Measurements from ENCODE around the gene SUPT6H. TPM values are rescaled to one million over a fixed set of nuclear protein-coding genes. Genes with fewer than 3 reads are reported as not detected.

The SUPT6H gene
- total and polyA plus RNA-seq, 4 donors: 22.5 to 81.2 (median 57.1) TPM

DNA sequence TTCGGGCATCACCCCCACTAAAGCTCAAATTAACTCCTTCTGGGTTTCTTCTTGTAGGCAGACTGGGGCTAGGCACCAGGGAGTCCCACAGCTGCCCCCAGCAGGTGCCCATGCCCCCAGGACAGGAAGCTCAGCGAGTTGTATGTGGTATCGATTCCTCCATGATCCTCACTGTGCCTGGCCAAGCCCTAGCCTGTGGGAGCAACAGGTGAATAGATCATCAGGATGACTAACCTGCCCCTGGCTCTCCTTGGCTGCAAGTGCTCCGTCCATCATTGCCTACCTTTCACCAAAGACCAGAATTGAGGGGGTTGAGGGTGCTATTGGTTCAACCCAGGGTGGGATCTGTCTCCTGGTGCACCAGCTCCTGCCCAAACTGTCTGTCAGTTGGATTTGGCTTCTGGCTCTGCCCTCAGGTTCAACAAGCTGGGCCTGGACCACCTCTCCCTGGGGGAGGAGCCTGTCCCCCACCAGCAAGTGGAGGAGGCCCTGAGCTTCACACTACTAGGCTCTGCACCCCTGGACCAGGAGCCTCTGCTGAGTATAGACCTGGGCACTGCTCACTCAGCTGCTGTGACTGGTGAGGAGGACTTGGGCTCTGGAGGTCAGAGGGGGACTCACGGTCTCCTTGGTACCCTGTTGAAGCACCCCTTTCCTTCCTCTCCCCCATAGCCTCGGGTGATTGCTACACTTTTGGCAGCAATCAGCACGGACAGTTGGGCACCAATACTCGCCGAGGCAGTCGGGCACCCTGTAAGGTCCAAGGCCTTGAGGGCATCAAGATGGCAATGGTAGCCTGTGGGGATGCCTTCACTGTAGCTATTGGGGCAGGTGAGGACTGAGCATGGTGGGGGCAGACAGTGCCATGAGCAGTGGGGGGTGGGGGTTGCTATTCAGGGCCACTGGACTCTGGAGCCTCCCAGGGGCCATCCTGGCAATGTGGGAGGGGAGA, 78.7 kb downstream of the SUPT6H start:
- intact Hi-C loops (cut with DNase I): no loop called here
- Histone ChIP-seq H3K4me1 (ENCODE audit: control insufficient read depth in 1 of 2, insufficient read depth in 2 of 2, low read length in 2 of 2) (no peaks in the 10 kb centered on the region), H3K36me3 (ENCODE audit: control insufficient read depth in 1 of 2, insufficient read depth in 2 of 2, low read length in 1 of 2) (no peaks in the 10 kb centered on the region), H3K9me3 (ENCODE audit: control insufficient read depth, low read length) (no peaks in the 10 kb centered on the region), H3K27me3 (ENCODE audit: control insufficient read depth in 1 of 2, insufficient read depth in 2 of 2, low read length in 1 of 2) (no peaks in the 10 kb centered on the region), H3K4me3 (ENCODE audit: low read length in 2 of 2) (no peak overlapping the region), H3K27ac (ENCODE audit: low read depth in 1 of 2, low read length in 2 of 2) (no peak overlapping the region)
- ATAC-seq (ENCODE audit: low FRiP score) (no peak), DNase-seq (peak in 1 of 2 donors; percentile 51)
- 86% methylated on average over 10 of the region's 10 CpGs for WGBS, 2 donors

DNA sequence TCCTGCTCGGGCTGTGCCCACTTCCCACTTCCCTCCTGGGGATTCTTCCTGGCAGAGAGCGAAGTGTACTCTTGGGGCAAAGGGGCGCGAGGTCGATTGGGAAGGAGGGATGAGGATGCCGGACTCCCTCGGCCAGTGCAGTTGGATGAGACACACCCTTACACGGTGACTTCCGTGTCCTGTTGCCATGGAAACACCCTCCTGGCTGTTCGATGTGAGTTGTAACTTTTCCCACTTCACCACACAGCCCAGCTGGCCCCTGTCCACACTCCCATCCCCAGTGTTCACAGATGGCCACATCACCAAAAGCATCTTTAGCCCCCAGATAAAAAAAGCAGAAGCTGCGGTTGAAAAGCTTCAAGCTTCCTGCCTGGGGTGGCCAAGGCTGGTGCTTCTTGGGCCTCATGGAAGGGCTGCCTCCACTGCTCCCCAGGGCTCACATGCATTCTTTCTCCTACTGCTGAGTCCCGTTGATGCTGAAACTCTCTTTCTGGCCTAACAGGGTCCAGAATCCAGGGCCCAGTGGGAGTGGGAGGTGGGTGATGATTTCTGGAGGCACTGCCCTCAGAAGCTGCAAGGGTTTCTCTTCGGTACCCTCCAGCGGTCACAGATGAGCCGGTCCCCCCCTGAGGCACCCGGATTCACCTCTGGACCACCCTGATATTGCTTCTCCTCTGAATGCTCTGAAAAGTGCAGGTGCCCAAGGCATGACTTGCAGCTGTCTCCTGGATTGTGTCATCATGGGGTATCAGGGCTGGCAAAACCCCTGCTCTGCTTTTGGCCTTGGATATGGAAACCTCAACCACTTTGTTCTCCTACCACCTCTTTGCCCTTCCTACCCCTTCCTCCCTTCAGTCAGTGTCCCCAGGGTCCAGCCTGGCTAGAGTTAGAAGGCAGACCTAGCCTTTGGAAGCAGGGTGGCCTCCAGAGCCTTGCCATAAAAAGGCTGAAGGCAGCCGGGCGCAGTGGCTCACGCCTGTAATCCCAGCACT, 79.6 kb downstream of the SUPT6H start:
- DNase-seq (no peak), ATAC-seq (ENCODE audit: low FRiP score) (no peak)
- Histone ChIP-seq H3K27ac (ENCODE audit: low read depth in 1 of 2, low read length in 2 of 2) (no peak overlapping the region), H3K36me3 (ENCODE audit: control insufficient read depth in 1 of 2, insufficient read depth in 2 of 2, low read length in 1 of 2) (no peaks in the 10 kb centered on the region), H3K27me3 (ENCODE audit: control insufficient read depth in 1 of 2, insufficient read depth in 2 of 2, low read length in 1 of 2) (no peaks in the 10 kb centered on the region), H3K4me3 (ENCODE audit: low read length in 2 of 2) (no peak overlapping the region), H3K4me1 (ENCODE audit: control insufficient read depth in 1 of 2, insufficient read depth in 2 of 2, low read length in 2 of 2) (no peaks in the 10 kb centered on the region), H3K9me3 (ENCODE audit: control insufficient read depth, low read length) (no peaks in the 10 kb centered on the region)
- 77 to 82% methylated on average over 19 of the region's 19 CpGs for WGBS, 2 donors
- intact Hi-C loops (cut with DNase I): no loop called here

DNA sequence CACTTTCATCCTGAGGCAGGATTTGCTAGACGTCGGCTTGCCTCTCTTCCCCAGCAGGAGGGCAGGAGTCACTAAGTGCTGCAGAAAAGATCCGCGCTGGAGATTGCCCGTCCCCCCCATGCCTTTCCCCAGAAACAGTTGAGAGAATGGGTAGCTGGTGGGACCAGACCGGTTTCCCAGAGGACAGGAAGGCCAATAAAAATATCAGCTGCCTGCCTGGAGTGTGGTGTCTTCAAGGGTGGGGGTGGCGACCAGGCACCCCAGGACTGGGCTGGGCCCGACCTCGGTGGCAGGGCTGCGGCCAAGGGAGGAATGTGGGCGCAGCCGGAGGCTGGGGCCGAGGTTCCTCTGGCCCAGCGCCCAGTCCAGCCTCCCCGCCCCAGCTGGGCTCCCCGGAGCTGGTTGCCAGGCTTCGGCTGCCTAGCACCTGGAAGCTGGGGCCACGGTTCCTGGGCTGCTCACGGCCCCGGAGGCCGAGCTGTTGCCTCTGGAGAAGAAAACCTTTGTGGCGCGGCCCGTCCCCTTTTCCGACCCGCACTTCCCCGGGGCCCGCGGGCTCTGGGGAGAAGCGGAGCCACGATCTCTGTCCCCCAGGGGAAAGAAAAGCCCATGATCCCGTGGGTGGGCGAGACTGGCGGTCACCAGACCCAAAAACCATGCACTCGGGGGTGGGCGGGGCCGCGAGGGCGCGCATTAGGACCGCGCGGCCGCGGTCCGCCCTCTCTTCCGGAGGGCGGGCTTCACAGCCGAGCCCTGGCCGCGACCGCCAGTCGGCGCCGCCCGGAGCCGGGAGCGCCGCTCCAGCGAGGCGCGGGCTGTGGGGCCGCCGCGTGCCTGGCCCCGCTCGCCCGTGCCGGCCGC, 81.5 kb downstream of the SUPT6H start, which contains the start of gene TRAF4:
TRAF4 (plus strand) TSS at position 769 of the 861 bp plus-strand sequence. CDS start 102 bp downstream, outside the sequence.
- intact Hi-C loops (cut with DNase I): loop anchor here in 1 of 2 donors (1.0 kb wide), 1 partner anchor 15 kb away; the partner anchor contains the start of gene NEK8

DNA sequence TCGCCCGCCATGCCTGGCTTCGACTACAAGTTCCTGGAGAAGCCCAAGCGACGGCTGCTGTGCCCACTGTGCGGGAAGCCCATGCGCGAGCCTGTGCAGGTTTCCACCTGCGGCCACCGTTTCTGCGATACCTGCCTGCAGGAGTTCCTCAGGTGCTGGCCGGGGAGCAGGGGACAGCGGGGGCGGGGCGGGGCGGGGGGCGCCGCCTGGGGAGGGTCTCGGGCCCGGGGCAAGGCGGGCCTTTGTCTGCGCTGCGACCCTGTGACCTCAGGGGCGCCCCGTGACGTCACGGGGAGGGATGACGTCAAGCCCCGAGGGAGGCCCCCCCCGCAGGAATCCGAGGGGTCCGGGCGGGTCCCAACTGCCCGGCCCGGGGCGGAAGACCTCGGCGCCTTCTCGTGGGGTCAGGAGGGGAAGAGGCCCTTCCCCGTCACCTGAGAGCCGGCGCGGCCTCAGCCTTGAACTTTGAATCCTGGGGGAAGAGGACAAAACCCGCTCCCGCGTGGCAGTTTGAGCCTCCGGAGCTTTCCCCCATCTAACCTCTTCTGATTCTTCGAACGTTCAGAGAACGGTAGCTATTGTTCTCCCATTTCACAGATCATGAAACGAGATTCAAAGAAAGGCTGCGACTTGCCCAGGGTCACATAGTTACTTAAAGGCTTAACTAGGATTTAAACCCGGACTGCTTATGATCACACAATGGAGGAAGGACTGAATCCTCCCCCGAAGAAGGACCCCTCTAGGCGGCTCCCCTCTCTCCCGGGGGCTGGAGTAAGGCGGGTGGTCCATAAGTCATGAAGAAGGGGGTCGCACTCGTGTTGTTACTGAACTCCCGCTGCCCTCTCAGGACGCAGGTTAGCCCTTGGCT, 82.3 kb downstream of the SUPT6H start:
- H3K27ac ChIP-seq (ENCODE audit: low read depth in 1 of 2, low read length in 2 of 2): peak overlapping the region in 1 of 2 donors; percentile 81
- ATAC-seq (ENCODE audit: low FRiP score): peak; percentile 34

More for the DNA sequence above, 81.5 kb downstream of the SUPT6H start, which contains the start of gene TRAF4:
- Histone ChIP-seq H3K4me3 (ENCODE audit: low read length in 2 of 2) (peak within 1 kb of the TSS; percentile 59 to 71), H3K36me3 (ENCODE audit: control insufficient read depth in 1 of 2, insufficient read depth in 2 of 2, low read length in 1 of 2) (no peaks in the 10 kb centered on the region), H3K9me3 (ENCODE audit: control insufficient read depth, low read length) (no peaks in the 10 kb centered on the region), H3K27me3 (ENCODE audit: control insufficient read depth in 1 of 2, insufficient read depth in 2 of 2, low read length in 1 of 2) (no peaks in the 10 kb centered on the region), H3K4me1 (ENCODE audit: control insufficient read depth in 1 of 2, insufficient read depth in 2 of 2, low read length in 2 of 2) (no peaks in the 10 kb centered on the region), H3K27ac (ENCODE audit: low read depth in 1 of 2, low read length in 2 of 2) (peak within 1 kb of the TSS in 1 of 2 donors; percentile 81)
- peak; percentile 85 to 92 for DNase-seq
- ATAC-seq (ENCODE audit: low FRiP score): peak; percentile 91
- WGBS, 2 donors: 0 to 1% methylated on average over 63 to 70 of the region's 70 CpGs

DNA sequence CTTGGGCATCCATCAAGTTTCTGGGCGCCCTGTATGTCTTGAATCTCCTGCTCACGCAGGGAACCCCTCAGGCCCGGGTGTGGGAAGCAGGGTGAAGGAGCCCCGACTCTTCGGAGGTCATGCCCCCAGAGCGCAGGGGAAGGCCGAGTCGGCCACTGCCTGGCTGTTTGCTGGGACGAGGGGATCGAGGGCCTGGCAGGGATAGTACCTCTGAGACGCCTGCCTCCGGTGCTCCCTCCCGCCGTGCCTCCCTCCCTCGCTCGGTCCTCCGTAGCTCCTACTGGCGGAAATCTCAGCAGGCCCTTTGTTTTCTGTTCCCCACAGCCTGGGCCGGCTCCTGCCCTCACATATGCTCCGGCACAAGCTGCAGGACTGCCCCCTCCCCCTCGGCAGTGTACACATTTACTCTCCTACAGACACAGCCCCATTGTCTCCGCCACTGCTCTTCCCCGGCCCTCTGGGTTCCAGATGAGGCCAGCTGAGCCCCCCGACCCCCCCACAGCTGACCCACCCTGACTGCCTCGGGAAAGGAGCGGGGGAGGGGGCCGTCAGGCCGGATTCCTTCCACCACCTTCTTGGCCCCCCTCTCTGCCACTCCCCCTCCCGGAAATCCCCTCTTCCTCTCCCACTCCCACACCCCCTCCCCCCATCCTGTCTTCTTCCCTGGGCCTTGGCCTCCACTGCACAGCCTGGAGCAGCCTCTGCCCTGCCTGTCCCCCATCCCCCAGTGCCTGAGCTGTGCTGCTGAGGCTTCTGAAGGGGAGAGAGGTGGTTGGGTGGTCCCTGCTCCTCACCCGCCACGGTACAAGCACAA, 83.2 kb downstream of the SUPT6H start:
- peak overlapping the region in 1 of 2 donors; percentile 74 for H3K27ac ChIP-seq (ENCODE audit: low read depth in 1 of 2, low read length in 2 of 2)
- peak overlapping the region; percentile 19 to 59 for H3K4me3 ChIP-seq (ENCODE audit: low read length in 2 of 2)
- WGBS, 2 donors: 8% methylated on average over 30 to 31 of the region's 31 CpGs
- intact Hi-C loops (cut with DNase I): loop anchor here in 1 of 2 donors (1.0 kb wide), 1 partner anchor 17 kb away; the partner anchor contains the start of gene NEK8
- H3K4me1 ChIP-seq (ENCODE audit: control insufficient read depth in 1 of 2, insufficient read depth in 2 of 2, low read length in 2 of 2): no peaks in the 10 kb centered on the region
- DNase-seq (peak; percentile 66 to 84), ATAC-seq (ENCODE audit: low FRiP score) (peak; percentile 9)
- no peaks in the 10 kb centered on the region for H3K36me3 ChIP-seq (ENCODE audit: control insufficient read depth in 1 of 2, insufficient read depth in 2 of 2, low read length in 1 of 2)
- no peaks in the 10 kb centered on the region for H3K9me3 ChIP-seq (ENCODE audit: control insufficient read depth, low read length)
- no peaks in the 10 kb centered on the region for H3K27me3 ChIP-seq (ENCODE audit: control insufficient read depth in 1 of 2, insufficient read depth in 2 of 2, low read length in 1 of 2)

More for the DNA sequence above, 82.3 kb downstream of the SUPT6H start:
- H3K4me1 ChIP-seq (ENCODE audit: control insufficient read depth in 1 of 2, insufficient read depth in 2 of 2, low read length in 2 of 2): no peaks in the 10 kb centered on the region
- no peaks in the 10 kb centered on the region for H3K9me3 ChIP-seq (ENCODE audit: control insufficient read depth, low read length)
- no peaks in the 10 kb centered on the region for H3K27me3 ChIP-seq (ENCODE audit: control insufficient read depth in 1 of 2, insufficient read depth in 2 of 2, low read length in 1 of 2)
- H3K36me3 ChIP-seq (ENCODE audit: control insufficient read depth in 1 of 2, insufficient read depth in 2 of 2, low read length in 1 of 2): no peaks in the 10 kb centered on the region
- WGBS, 2 donors: 2% methylated on average over 45 to 61 of the region's 61 CpGs
- peak overlapping the region; percentile 59 to 71 for H3K4me3 ChIP-seq (ENCODE audit: low read length in 2 of 2)
- DNase-seq: peak; percentile 66 to 88
- intact Hi-C loops (cut with DNase I): loop anchor here in 1 of 2 donors (1.0 kb wide), 1 partner anchor 16 kb away; the partner anchor contains the start of gene NEK8

DNA sequence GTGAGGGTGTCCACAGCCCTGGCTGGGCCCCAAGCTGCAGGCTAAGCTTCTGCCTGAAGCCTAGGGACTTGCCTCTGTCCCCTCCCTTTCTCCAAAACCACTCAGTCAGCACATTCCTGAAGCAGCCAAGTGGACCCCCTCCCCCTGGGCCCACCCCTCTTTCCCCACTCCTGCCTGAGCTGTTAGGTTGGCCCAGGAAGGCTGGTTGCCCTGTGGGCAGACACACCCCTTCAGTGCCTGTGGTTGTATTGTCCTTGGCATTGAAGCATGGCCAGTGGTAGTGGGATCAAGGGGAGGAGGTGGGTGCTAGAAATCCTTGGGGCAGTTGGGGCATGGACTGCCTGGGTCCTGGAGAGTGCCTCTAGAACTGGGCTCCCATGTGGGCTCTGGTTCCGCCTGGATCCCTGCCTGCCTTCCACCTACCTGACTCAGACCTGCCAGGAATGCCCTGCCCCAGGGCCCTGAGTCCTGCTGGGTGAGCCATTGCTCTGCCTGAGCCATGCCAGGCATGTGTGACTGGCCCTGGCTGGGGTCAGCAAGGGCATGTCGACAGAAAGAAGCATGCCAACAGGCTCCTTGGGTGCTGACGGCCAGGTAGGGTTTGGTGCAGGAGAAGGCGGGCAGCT, 83.9 kb downstream of the SUPT6H start:
- ATAC-seq (ENCODE audit: low FRiP score) (no peak), DNase-seq (peak; percentile 46 to 85)
- Histone ChIP-seq H3K27me3 (ENCODE audit: control insufficient read depth in 1 of 2, insufficient read depth in 2 of 2, low read length in 1 of 2) (no peaks in the 10 kb centered on the region), H3K4me3 (ENCODE audit: low read length in 2 of 2) (no peak overlapping the region), H3K9me3 (ENCODE audit: control insufficient read depth, low read length) (no peaks in the 10 kb centered on the region), H3K4me1 (ENCODE audit: control insufficient read depth in 1 of 2, insufficient read depth in 2 of 2, low read length in 2 of 2) (no peaks in the 10 kb centered on the region), H3K36me3 (ENCODE audit: control insufficient read depth in 1 of 2, insufficient read depth in 2 of 2, low read length in 1 of 2) (no peaks in the 10 kb centered on the region), H3K27ac (ENCODE audit: low read depth in 1 of 2, low read length in 2 of 2) (peak overlapping the region in 1 of 2 donors; percentile 30)
- intact Hi-C loops (cut with DNase I): no loop called here
- 58 to 64% methylated on average over 4 of the region's 4 CpGs for WGBS, 2 donors
